GM23338 (cell line): ENCODE results near the gene FAM81A. TPM values are rescaled to one million over a fixed set of nuclear protein-coding genes. Genes with fewer than 3 reads are reported as not detected.
A peak's percentile ranks its signal among the peaks of the same experiment; 100 is the strongest.

Experiments used
- ATAC-seq: fragments of 200-7000 bp; cut with Tn5 transposase; 3 replicates; pipeline ENCODE4 v1.9.1; 2020
- DNase-seq: peaks from one replicate; pipeline ENCODE4 v3.0.0-alpha.2; 2015; ENCODE audit warnings: low spot score
- H2AFZ ChIP-seq: fragments of 200-600 bp; sonication (generic); 2 replicates; pipeline ENCODE4 v1.8.0; 2016; ENCODE audit warnings: antibody characterized with exemption, mild to moderate bottlenecking, moderate library complexity
- H3F3A ChIP-seq: fragments of 200-600 bp; sonication (generic); replicated peaks from 2 replicates; pipeline ENCODE4 v1.8.0; 2017; ENCODE audit warnings: antibody characterized with exemption, mixed run types, low read depth
- H3K27ac ChIP-seq: fragments of 200-600 bp; sonication (generic); 2 replicates; pipeline ENCODE4 v1.6.1; 2016; ENCODE audit warnings: low read depth
- H3K27me3 ChIP-seq: fragments of 200-600 bp; sonication (generic); 2 replicates; pipeline ENCODE4 v1.8.0; 2016; ENCODE audit warnings: mild to moderate bottlenecking, mixed run types, moderate library complexity; ENCODE audit not compliant: insufficient read depth
- H3K36me3 ChIP-seq: fragments of 200-600 bp; sonication (generic); 2 replicates; pipeline ENCODE4 v1.8.0; 2016; ENCODE audit warnings: mild to moderate bottlenecking; ENCODE audit not compliant: insufficient read depth
- H3K4me1 ChIP-seq: fragments of 200-600 bp; sonication (generic); 2 replicates; pipeline ENCODE4 v1.8.0; 2016; ENCODE audit warnings: mild to moderate bottlenecking, moderate library complexity; ENCODE audit not compliant: insufficient read depth
- H3K4me2 ChIP-seq: fragments of 200-600 bp; sonication (generic); 2 replicates; pipeline ENCODE4 v1.7.1; 2017; ENCODE audit warnings: mixed run types
- H3K4me3 ChIP-seq: fragments of 200-600 bp; sonication (generic); 2 replicates; pipeline ENCODE4 v1.6.1; 2016; ENCODE audit warnings: mixed run types
- H3K79me2 ChIP-seq: fragments of 200-600 bp; sonication (generic); replicated peaks from 2 replicates; pipeline ENCODE4 v1.8.0; 2017; ENCODE audit warnings: mild to moderate bottlenecking; ENCODE audit not compliant: insufficient read depth
- H3K9me2 ChIP-seq: fragments of 200-600 bp; sonication (generic); 2 replicates; pipeline ENCODE4 v1.8.0; 2017; ENCODE audit not compliant: insufficient read depth
- H4K20me1 ChIP-seq: fragments of 200-600 bp; sonication (generic); replicated peaks from 2 replicates; pipeline ENCODE4 v1.8.0; 2017; ENCODE audit warnings: mild to moderate bottlenecking; ENCODE audit not compliant: insufficient read depth
- H3K27ac Mint-ChIP-seq: 2 replicates; pipeline ENCODE4 v1.8.0; 2020; ENCODE audit warnings: inconsistent platforms, mild to moderate bottlenecking, moderate library complexity, mixed read lengths
- H3K27me3 Mint-ChIP-seq: 3 replicates; pipeline ENCODE4 v1.8.0; 2022; ENCODE audit warnings: low read depth, mild to moderate bottlenecking, moderate library complexity, mixed read lengths, inconsistent platforms; ENCODE audit not compliant: insufficient read depth, poor library complexity
- H3K36me3 Mint-ChIP-seq: 3 replicates; pipeline ENCODE4 v1.8.0; 2021; ENCODE audit warnings: low read depth, mild to moderate bottlenecking, inconsistent platforms, moderate library complexity, mixed read lengths
- H3K4me1 Mint-ChIP-seq: 3 replicates; pipeline ENCODE4 v1.8.0; 2020; ENCODE audit warnings: mild to moderate bottlenecking, inconsistent platforms, mixed read lengths
- H3K4me3 Mint-ChIP-seq: 3 replicates; pipeline ENCODE4 v1.8.0; 2021; ENCODE audit warnings: moderate library complexity, mild to moderate bottlenecking, inconsistent platforms, mixed read lengths
- H3K9me3 Mint-ChIP-seq: 3 replicates; pipeline ENCODE4 v1.8.0; 2020; ENCODE audit warnings: moderate library complexity, mild to moderate bottlenecking, inconsistent platforms, mixed read lengths
- EZH2 ChIP-seq: fragments of 200-600 bp; sonication (generic); IDR thresholded peaks from one replicate; pipeline ENCODE4 v1.8.0; 2017; ENCODE audit warnings: antibody characterized with exemption, mild to moderate bottlenecking, low read depth; ENCODE audit not compliant: unreplicated experiment
- POLR2AphosphoS5 ChIP-seq: IDR thresholded peaks from 2 replicates; pipeline ENCODE4 v1.6.1; 2016; ENCODE audit warnings: antibody characterized with exemption, low read depth
- STAT1 ChIP-seq: IDR thresholded peaks from one replicate; pipeline ENCODE4 v1.6.1; 2016; ENCODE audit warnings: antibody characterized with exemption; ENCODE audit not compliant: unreplicated experiment
- ZNF331 ChIP-seq: fragments of 250-450 bp; sonication (Bioruptor Pico); IDR thresholded peaks from 2 replicates; pipeline ENCODE4 v1.5.0; 2020; ENCODE audit warnings: low read depth, mild to moderate bottlenecking, moderate library complexity
- polyA plus RNA-seq: library from polyadenylated mRNA; unstranded; fragments of >200 nt; fragmentation: Nextera tagmentation; extraction: Ambion mirVana; gene quantifications from 2 replicates; pipeline ENCODE4 v1.2.1, GENCODE V29; 2016
- total RNA-seq: library from RNA; depleted of rRNA; stranded (reverse); fragments of >200 nt; shearing (Covaris generic); gene quantifications from 2 replicates; pipeline ENCODE4 v1.2.3, GENCODE V29; 2014
- TF ChIP-seq, protein P1 (sequence below): fragments of 250-450 bp; sonication (Bioruptor Pico); IDR thresholded peaks from 2 replicates; pipeline ENCODE4 v1.5.0; 2020; ENCODE audit warnings: mild to moderate bottlenecking, moderate library complexity
- TF ChIP-seq, protein P2 (sequence below), 2 experiments: fragments of 200-600 bp in 1 of 2; sonication (generic) in 1 of 2; conservative IDR thresholded peaks; 2 replicates each; pipeline versions ENCODE4 v1.5.1 to v1.6.1; 2016 to 2017; ENCODE audit warnings: antibody characterized with exemption in 2 of 2, low read depth in 2 of 2, mild to moderate bottlenecking in 2 of 2, moderate library complexity in 1 of 2

Gene FAM81A
- total and polyA plus RNA-seq, 2 experiments from 2014 or later, result 0.73 to 4.1 TPM

DNA sequence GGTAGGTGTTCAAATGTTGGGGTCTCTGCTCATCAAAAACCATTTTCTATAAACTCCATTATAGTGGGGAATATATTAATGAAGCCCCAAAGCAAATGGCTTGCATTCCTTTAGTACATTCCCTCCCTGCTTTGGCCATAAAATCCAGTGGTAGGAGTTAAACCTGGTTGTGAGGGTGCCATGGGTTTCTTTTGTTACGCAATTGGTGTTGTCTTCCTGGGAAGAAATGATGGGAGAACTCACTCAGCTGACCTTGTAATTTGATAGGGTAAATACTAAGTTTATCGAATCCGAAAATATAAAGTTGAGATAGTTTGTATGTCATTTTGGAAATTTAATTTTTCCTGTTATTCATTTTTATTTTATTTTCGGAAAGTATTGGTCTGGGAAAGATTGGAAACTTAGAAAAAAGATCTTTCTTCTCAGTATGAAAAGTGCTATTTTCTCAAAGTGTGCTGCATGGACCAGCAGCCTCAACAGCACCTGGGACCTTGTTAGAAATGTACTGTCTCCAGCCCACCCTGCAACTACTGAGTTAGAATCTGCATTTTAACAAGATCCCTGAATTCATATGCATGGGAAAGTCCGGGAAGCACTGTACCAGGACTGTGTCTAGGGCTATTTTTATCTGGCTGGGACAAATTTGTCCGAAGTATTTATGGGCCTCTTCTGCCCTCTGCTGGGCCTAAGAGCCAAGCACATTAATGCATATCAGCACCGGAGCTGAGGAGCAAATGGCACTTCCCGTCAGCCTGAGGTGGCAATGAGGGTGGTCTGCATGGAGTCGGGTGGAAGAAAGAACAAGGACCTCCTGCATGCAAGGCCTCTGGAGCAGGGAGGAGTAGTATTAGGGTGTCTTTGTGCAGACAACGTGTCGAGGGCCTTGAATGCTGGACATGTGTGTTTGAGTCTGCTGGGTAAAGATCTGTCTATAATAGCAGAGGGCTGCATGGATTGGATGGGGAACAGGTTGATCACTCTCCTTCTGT, 54.7 kb downstream of the FAM81A start:
- Histone ChIP-seq H3K4me3 (no peak overlapping the region), H3K79me2 (no peaks in the 10 kb centered on the region), H3K9me2 (no peaks in the 10 kb centered on the region), H3K4me1 (peaks cover 8% of the 10 kb centered on the region), H3K36me3 (no peaks in the 10 kb centered on the region), H2AFZ (peak overlapping the region; percentile 53), H3F3A (no peaks in the 10 kb centered on the region), H3K27ac (no peak overlapping the region), H3K4me2 (0 out of 2 replicates have a peak overlapping the region, but pooled peaks have one; percentile 7), H3K27me3 (no peaks in the 10 kb centered on the region), H4K20me1 (no peaks in the 10 kb centered on the region)
- Mint-ChIP-seq H3K36me3 (peaks cover 2% of the 10 kb centered on the region; the same call in 1 of the 3 replicates), H3K27me3 (peaks cover 3% of the 10 kb centered on the region), H3K27ac (no peak overlapping the region), H3K9me3 (peaks cover 6% of the 10 kb centered on the region; the same call in 2 of the 3 replicates), H3K4me1 (peaks cover 12% of the 10 kb centered on the region), H3K4me3 (no peak overlapping the region; the same call in 2 of the 3 replicates)
- peak; percentile 89 for DNase-seq
- TF ChIP-seq STAT1, result no peak
- no peak for TF ChIP-seq POLR2AphosphoS5
- no peak for TF ChIP-seq EZH2
- TF ChIP-seq, protein P1, sequence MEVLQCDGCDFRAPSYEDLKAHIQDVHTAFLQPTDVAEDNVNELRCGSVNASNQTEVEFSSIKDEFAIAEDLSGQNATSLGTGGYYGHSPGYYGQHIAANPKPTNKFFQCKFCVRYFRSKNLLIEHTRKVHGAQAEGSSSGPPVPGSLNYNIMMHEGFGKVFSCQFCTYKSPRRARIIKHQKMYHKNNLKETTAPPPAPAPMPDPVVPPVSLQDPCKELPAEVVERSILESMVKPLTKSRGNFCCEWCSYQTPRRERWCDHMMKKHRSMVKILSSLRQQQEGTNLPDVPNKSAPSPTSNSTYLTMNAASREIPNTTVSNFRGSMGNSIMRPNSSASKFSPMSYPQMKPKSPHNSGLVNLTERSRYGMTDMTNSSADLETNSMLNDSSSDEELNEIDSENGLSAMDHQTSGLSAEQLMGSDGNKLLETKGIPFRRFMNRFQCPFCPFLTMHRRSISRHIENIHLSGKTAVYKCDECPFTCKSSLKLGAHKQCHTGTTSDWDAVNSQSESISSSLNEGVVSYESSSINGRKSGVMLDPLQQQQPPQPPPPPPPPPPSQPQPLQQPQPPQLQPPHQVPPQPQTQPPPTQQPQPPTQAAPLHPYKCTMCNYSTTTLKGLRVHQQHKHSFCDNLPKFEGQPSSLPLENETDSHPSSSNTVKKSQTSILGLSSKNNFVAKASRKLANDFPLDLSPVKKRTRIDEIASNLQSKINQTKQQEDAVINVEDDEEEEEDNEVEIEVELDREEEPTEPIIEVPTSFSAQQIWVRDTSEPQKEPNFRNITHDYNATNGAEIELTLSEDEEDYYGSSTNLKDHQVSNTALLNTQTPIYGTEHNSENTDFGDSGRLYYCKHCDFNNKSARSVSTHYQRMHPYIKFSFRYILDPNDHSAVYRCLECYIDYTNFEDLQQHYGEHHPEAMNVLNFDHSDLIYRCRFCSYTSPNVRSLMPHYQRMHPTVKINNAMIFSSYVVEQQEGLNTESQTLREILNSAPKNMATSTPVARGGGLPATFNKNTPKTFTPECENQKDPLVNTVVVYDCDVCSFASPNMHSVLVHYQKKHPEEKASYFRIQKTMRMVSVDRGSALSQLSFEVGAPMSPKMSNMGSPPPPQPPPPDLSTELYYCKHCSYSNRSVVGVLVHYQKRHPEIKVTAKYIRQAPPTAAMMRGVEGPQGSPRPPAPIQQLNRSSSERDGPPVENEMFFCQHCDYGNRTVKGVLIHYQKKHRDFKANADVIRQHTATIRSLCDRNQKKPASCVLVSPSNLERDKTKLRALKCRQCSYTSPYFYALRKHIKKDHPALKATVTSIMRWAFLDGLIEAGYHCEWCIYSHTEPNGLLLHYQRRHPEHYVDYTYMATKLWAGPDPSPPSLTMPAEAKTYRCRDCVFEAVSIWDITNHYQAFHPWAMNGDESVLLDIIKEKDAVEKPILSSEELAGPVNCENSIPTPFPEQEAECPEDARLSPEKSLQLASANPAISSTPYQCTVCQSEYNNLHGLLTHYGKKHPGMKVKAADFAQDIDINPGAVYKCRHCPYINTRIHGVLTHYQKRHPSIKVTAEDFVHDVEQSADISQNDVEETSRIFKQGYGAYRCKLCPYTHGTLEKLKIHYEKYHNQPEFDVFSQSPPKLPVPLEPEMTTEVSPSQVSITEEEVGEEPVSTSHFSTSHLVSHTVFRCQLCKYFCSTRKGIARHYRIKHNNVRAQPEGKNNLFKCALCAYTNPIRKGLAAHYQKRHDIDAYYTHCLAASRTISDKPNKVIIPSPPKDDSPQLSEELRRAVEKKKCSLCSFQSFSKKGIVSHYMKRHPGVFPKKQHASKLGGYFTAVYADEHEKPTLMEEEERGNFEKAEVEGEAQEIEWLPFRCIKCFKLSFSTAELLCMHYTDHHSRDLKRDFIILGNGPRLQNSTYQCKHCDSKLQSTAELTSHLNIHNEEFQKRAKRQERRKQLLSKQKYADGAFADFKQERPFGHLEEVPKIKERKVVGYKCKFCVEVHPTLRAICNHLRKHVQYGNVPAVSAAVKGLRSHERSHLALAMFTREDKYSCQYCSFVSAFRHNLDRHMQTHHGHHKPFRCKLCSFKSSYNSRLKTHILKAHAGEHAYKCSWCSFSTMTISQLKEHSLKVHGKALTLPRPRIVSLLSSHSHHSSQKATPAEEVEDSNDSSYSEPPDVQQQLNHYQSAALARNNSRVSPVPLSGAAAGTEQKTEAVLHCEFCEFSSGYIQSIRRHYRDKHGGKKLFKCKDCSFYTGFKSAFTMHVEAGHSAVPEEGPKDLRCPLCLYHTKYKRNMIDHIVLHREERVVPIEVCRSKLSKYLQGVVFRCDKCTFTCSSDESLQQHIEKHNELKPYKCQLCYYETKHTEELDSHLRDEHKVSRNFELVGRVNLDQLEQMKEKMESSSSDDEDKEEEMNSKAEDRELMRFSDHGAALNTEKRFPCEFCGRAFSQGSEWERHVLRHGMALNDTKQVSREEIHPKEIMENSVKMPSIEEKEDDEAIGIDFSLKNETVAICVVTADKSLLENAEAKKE, result no peak
- no peak for TF ChIP-seq ZNF331 (CRISPR knock-in tag)
- TF ChIP-seq, protein P2, sequence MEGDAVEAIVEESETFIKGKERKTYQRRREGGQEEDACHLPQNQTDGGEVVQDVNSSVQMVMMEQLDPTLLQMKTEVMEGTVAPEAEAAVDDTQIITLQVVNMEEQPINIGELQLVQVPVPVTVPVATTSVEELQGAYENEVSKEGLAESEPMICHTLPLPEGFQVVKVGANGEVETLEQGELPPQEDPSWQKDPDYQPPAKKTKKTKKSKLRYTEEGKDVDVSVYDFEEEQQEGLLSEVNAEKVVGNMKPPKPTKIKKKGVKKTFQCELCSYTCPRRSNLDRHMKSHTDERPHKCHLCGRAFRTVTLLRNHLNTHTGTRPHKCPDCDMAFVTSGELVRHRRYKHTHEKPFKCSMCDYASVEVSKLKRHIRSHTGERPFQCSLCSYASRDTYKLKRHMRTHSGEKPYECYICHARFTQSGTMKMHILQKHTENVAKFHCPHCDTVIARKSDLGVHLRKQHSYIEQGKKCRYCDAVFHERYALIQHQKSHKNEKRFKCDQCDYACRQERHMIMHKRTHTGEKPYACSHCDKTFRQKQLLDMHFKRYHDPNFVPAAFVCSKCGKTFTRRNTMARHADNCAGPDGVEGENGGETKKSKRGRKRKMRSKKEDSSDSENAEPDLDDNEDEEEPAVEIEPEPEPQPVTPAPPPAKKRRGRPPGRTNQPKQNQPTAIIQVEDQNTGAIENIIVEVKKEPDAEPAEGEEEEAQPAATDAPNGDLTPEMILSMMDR (conservative IDR thresholded peaks at IDR 0.05; ENCODE audit: low read depth in 2 of 2), result peak; percentile 94 to 95
- peak; percentile 96 for ATAC-seq
